GM19025 (cell line): ENCODE measurements around the gene DENND5A.
"Not testable (repeated sequence)": the region's sequence is repeated elsewhere in the genome, so short reads cannot be mapped to it uniquely, and the experiment has no call there.

Experiments used
- ATAC-seq: cut with Tn5 transposase; IDR thresholded peaks from one replicate; pipeline ENCODE4 v1.9.1; 2021; ENCODE audit warnings: mild to moderate bottlenecking, low read depth, moderate library complexity; ENCODE audit not compliant: unreplicated experiment

The DENND5A gene

DNA sequence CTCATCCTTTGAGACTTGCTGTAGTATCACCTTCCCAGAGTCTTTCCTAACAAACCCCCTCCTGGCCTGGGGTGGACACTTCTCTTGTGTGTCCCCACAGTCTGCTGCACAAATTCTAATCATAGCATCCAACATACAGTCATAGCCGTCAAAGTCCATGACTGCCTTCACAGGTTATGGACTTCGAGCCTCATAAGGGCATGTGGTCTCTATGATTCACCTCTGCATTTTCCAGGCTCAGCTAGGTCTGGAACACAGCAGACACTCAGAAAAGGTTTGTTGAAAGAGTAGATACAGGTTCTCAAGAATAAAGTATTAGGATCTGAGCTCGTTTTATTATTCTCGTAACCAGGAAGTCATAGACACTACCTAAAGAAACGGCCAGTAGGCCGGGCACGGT lies 160.6 kb downstream of the DENND5A start:
- no peak for ATAC-seq

DNA sequence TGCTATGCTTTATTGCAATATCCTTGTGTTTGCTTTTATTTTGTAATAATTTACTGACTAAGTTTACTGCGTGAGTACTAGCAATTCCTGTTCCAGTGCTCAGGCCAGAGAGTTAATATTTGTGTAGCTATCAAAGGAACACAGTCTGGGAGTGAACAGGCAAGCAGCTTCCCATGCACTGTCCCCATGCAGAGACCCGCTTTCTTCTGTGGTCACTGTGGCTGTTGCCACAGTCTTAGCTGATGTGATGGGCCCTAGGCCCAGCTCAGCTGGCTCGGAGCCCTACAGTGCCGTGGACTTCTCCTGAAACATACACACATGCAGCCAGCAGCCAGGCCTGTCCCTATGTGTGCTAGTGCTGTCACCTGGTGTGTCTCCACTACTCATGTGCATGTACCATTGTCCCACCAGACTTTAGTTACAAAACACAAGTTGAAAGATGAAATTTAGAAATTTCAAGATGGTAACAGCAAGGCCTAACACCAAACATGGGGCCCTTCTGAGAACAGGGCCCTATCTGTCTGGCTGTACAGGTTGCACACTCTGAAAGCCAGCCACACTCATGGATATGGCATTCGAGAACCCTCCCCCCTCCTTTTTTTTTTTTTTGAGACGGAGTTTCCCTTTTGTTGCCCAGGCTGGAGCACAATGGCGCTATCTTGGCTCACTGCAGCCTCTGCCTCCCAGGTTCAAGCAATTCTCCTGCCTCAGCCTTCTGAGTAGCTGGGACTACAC lies 161.4 kb downstream of the DENND5A start:
- no peak for ATAC-seq

DNA sequence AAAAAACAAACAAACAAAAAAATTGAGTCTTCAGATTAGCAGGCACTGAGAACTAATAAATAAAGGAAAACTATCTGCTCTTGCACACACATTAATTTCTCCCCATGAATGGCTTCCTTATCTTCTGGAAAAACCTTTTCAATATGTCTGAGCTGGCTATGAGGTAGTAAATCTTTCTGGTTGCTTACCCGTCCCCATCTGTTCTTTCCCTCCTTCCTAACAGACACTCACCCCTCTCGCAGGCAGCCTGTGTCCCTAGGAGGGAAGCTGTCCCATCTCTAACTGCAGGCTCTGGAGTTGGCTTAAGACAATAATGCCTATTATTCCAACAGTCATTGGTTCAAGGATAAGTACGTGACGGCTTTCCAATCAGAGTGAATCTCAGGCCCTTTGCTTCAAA lies 165.5 kb downstream of the DENND5A start:
- ATAC-seq = no peak

DNA sequence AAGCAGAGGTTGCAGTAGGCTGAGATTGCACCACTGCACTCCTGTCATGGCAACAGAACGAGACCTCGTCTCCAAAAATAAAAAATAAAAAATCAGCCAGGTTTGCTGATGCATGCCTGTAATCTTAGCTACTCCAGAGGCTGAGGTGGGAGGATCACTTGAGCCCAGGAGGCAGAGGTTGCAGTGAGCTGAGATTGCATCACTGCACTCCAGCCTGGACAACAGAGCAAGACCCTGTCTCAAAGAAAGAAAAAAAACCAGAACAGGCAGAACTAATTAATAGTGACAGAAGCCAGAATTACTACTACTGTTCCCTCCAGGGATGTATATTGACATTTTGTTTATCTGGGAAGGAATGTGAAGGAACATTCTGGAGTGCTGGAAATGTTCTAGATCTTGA lies 166.7 kb downstream of the DENND5A start:
- ATAC-seq = not testable (repeated sequence)

DNA sequence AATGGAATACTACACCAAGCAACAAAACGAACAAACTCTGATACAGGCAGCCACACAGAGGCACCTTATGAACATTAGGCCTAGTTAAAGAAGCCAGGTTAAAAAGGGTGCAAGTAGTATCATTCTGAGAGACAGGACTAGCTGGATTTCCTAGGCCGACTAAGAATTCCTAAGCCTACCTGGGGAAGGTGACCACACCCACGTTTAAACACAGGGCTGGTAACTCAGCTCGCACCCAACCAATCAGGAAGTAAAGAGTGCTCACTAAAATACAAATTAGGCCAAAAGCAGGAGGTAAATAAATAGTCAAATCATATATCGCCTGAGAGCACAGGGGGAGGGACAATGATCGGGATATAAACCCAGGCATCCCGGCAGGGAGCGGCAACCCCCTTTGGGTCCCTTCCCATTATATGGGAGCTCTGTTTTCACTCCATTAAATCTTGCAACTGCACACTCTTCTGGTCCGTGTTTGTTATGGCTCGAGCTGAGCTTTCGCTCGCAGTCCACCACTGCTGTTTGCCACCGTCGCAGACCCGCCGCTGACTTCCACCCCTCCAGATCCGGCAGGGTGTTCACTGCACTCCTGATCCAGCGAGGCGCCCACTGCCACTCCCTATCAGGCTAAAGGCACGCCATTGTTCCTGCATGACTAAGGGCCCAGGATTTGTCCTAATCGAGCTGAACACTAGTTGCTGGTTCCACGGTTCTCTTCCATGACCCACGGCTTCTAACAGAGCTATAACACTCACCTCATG lies 167.8 kb downstream of the DENND5A start:
- ATAC-seq = not testable (repeated sequence)

DNA sequence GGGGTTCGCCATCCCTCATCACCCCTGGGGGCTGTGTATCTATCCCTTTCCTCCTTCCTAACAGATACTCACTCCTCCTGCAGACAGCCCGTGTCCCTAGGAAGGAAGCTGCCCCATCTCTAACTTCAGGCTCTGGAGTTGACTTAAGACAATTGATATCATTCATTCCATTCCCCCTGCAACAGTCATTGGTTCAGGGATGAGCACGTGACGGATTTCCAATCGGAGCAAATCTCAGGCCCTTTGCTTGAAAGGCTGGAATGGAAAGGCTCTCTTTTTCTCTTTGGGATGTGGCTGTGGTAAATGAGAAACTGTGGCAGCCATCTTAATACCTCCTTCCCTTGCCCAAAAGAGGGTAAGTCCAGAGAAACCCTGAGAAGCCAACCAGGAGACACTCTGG lies 168.7 kb downstream of the DENND5A start:
- ATAC-seq = no peak

DNA sequence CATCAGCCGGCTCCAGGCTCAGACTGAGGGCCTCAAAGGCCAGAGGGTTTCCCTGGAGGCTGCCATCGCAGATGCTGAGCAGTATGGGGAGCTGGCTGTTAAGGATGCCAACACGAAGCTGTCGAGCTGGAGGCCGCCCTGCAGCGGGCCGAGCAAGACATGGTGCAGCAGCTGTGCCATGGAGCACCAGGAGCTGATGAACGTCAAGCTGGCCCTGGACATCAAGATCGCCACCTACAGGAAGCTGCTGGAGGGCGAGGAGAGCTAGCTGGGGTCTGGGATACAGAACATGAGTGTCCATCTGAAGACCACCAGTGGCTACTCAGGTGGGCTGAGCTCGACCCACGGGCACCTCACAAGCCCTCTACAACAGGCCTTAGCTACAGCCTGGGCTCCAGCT lies 169.7 kb downstream of the DENND5A start:
- ATAC-seq = no peak

DNA sequence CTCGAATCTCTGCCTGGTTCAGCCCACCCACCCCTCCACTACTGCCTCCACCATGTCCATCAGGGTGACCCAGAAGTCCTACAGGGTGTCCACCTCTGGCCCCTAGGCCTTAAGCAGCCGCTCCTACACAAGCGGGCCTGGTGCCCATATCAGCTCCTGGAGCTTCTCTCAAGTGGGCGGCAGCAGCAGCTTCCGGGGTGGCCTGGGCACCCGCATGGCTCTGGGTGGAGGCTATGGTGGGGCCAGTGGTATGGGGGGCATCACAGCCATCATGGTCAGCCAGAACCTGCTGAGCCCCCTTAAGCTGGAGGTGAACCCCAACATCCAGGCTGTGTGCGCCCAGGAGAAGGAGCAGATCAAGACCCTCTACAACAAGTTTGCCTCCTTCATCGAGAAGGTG lies 170.7 kb downstream of the DENND5A start:
- ATAC-seq = no peak

DNA sequence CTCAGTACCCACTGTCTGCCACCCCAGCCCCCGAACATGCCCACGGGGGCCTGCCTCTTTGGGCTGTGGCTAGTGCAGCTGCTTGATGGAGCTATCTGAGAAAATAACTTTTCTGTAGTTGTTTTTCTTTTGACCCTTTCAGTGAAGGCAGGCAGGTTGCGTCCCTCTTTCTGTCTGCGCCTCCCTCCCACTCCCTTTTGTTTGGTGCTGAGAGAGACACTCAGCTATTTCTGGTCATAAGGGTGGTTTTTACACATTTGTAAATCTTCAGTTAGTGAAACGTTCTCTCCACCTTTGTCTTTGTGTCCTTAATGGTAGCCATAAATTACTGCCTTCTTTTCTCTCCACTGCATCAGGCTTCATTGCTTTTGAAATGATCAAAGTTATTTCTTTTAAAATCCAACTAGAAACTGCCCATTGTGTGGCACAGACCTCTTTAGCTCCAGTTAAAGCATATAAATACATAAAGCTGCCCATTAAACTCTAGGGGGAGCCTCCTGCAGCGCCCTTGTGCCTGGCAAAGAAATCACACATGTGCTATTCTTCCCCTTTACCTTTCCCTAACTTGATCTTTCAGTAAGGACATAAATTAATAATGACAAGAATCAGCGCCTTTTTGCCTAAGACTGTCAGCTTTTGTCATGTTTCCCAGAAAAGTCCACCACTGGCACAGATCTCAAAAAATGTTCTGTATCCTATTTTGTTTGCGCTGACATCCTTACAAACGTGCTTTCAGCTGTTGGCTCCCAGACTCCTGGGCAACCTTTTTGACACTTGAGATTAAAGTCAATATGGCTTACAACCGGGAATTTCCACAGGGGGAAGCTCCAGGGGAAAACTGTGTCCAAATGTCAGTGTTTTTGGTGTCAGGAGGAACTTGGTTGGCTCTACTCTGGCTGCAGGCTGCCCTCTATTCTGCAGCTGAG lies 172.0 kb downstream of the DENND5A start:
- no peak for ATAC-seq

DNA sequence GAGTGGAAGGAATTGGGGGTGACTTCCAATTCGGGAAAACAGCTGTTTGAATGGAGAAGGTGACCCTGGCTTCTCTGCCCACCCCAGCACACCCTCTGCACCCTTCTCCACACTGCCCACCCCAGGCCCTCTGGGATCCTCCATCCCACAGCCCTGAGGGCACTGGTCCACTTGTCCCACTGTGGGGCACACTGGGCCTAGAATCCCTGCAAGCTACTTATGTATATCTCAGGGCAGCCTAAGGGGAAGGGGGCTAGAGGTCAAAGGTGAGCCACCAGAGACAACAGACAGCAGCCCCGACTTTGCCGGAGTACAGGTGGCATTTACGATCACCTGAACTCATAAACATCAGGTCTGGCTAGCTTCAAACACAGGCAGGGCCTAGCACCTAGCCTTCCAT lies 173.1 kb downstream of the DENND5A start:
- no peak for ATAC-seq

DNA sequence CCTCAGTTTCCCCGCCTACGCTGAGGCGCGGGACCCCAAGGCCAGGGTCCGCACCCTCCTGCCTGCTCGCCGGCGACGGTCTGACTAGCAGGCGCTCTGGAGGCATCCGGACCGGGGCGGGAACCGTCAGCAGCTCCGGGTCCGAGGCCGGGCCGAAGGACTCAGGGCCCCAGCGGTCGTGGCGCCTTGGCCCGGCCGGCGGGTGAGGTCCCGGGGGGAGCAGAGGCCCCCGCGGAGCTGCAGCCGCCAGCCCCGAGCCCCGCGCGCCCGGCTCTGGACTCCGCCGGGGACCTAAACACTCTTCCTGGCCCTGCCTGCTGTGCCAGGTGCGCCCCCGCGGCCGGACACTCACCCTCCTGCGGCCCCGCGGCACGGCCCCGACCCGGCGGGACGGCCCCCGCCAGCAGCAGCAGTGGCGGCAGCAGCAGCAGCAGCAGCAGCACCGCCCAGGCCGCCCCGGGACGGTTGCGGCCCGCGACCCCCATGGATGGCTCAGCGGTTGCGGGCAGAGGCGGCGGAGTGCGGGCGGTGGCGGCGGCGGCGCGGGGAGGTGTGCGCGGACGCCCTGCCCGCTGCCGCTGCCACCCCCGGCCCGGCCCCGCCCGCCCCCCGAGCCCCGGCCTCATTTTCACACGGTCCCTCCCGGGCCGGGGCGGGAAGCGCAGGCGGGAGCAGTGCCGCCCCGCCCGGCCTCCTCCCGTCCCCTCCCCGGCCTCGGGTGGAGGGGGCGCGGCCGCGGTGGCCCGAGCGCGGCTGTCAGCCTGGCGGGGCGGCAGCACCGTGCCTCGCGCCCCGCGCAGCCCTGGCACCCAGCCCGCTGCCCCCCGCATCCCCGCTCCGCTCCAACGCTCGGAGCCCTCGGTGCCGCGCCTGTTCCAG lies 173.9 kb downstream of the DENND5A start, which contains the start of gene SCUBE2:
Gene SCUBE2, minus strand, starts transcription at position 556 of the 879 bp plus-strand sequence. Its CDS starts 71 bp downstream, at position 485.
- no peak for ATAC-seq

DNA sequence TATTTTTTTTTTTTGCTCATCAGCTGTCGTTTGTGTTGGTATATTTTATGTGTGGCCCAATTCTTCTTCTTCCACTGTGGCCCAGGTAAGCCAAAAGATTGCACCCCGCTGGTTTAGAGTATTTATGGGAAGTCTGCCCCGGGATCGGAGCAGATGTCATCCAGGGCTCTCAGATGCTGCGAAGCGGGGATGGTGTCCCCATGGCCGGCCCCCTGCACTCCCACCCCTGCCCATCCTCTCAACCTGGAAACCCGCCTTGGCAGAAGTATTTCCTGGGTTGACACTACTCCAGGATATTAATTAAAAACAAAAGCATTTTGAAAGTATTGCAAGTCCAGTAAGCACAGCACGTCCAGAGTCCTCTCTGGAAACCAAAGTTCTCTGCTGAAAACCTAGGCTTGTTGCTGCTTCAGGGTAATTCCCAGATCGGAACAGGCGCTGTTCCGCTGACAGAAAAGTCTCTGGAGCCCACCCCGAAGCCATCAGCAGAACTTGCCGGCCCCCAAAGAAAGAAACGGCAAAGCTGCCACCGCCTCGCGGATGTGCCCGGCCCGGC lies 174.6 kb downstream of the DENND5A start:
- no peak for ATAC-seq

DNA sequence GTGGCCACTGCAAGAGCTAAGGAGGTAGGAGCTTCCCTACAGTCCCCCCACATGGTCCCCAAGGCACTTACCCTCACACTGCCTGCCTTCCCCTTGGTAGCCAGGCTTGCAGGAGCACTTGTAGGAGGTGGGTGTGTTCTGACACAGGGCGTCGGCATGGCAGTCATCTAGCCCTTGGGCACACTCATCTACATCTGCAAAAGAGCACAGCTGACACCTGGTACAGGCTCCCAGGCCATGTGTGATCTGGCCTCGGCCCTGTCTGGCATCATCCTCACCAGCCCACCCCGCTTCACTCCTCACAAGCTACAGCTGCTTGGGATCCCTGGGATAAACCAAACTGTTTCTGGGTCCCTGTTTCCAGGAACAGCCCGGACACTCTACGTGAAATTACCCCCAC lies 175.5 kb downstream of the DENND5A start:
- no peak for ATAC-seq

DNA sequence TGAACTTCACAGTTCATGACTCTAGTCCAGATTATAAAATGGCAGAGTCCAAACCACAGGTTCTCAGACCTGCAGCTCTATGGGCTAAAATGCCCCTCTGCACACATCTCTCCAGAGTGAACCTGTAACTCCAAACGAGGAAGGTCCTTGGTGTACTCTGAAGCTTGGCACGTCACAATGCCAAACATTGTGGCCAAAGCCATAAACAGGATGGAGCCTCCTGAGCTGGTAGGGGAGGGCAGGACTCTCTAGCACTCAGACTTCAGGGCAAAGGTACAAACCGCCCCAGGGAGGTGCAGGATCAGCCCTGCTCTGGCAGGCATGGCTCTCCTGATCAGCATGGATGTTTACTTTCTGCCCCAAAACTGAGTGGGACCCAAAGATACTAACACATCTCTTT lies 176.1 kb downstream of the DENND5A start:
- ATAC-seq = no peak
